Neutrophil (primary cell): ENCODE results near the gene CCL13.
"Not testable (repeated sequence)": the region's sequence is repeated elsewhere in the genome, so short reads cannot be mapped to it uniquely, and the experiment has no call there.

ENCODE experiments used
- H3K27ac ChIP-seq: fragments of 200-600 bp; sonication (generic); 2 replicates; pipeline ENCODE4 v1.5.1; 2016; ENCODE audit warnings: mild to moderate bottlenecking, moderate library complexity
- H3K27me3 ChIP-seq: fragments of 200-600 bp; sonication (generic); 2 replicates; pipeline ENCODE4 v1.6.0; 2016; ENCODE audit warnings: mild to moderate bottlenecking
- H3K36me3 ChIP-seq: fragments of 200-600 bp; sonication (generic); 2 replicates; pipeline ENCODE4 v1.5.1; 2017
- H3K4me1 ChIP-seq, 2 experiments: fragments of 200-600 bp in 1 of 2; sonication (generic) in 1 of 2; 1 replicate in 1 of 2; 2 replicates in 1 of 2; pipeline versions ENCODE4 v1.5.1 to v1.6.1; 2013 to 2016; ENCODE audit warnings: low read depth in 1 of 2, low read length in 1 of 2, mild to moderate bottlenecking in 1 of 2, moderate library complexity in 1 of 2; ENCODE audit not compliant: control insufficient read depth in 1 of 2, insufficient read depth in 1 of 2
- H3K4me3 ChIP-seq, 2 experiments: fragments of 200-600 bp in 1 of 2; sonication (generic) in 1 of 2; 1 replicate in 1 of 2; 2 replicates in 1 of 2; pipeline ENCODE4 v1.5.1; 2013 to 2016; ENCODE audit warnings: low read depth in 1 of 2, low read length in 1 of 2, mild to moderate bottlenecking in 1 of 2, moderate library complexity in 1 of 2
- H3K9me3 ChIP-seq: fragments of 200-600 bp; sonication (generic); 2 replicates; pipeline ENCODE4 v1.5.1; 2016
- TF ChIP-seq, protein P1 (sequence below): fragments of 200-600 bp; sonication (generic); IDR thresholded peaks from 2 replicates; pipeline ENCODE4 v1.5.1; 2016; ENCODE audit warnings: antibody characterized with exemption

CCL13 gene

DNA sequence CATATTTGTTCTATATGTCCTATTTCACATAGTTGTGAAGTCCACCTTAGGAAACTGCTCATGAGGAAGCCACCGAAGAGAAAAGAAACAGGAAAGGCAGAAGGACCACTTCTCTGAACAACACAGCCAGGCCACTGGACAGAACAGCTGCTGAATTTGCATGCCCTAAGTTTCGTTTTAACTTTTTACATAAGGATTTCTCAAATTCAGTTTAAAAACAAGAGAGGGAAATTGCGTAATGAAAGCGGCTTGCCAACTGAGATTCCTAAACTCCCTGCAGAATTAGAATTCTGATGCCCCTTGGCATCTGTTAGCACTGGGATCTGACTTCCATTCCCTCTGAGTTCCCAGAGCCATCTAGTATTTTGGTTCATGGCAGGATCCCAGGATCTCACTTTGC is 42.0 kb upstream of the CCL13 start:
- peak overlapping the region; percentile 34 for H3K27ac ChIP-seq
- H3K4me3 ChIP-seq = no peak overlapping the region
- no peaks in the 10 kb centered on the region for H3K27me3 ChIP-seq
- peaks cover 10 to 16% of the 10 kb centered on the region in 2 experiments for H3K4me1 ChIP-seq
- TF ChIP-seq, protein P1, sequence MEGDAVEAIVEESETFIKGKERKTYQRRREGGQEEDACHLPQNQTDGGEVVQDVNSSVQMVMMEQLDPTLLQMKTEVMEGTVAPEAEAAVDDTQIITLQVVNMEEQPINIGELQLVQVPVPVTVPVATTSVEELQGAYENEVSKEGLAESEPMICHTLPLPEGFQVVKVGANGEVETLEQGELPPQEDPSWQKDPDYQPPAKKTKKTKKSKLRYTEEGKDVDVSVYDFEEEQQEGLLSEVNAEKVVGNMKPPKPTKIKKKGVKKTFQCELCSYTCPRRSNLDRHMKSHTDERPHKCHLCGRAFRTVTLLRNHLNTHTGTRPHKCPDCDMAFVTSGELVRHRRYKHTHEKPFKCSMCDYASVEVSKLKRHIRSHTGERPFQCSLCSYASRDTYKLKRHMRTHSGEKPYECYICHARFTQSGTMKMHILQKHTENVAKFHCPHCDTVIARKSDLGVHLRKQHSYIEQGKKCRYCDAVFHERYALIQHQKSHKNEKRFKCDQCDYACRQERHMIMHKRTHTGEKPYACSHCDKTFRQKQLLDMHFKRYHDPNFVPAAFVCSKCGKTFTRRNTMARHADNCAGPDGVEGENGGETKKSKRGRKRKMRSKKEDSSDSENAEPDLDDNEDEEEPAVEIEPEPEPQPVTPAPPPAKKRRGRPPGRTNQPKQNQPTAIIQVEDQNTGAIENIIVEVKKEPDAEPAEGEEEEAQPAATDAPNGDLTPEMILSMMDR = no peak
- no peaks in the 10 kb centered on the region for H3K9me3 ChIP-seq
- no peaks in the 10 kb centered on the region for H3K36me3 ChIP-seq

GRCh38 chr17:34318474-34318873 is 37.8 kb upstream of the CCL13 start:
- TF ChIP-seq, protein P1 = no peak
- Histone ChIP-seq H3K4me3 (no peak overlapping the region), H3K4me1 (peaks cover 10 to 16% of the 10 kb centered on the region in 2 experiments), H3K27me3 (no peaks in the 10 kb centered on the region), H3K36me3 (no peaks in the 10 kb centered on the region), H3K27ac (no peak overlapping the region), H3K9me3 (no peaks in the 10 kb centered on the region)

DNA sequence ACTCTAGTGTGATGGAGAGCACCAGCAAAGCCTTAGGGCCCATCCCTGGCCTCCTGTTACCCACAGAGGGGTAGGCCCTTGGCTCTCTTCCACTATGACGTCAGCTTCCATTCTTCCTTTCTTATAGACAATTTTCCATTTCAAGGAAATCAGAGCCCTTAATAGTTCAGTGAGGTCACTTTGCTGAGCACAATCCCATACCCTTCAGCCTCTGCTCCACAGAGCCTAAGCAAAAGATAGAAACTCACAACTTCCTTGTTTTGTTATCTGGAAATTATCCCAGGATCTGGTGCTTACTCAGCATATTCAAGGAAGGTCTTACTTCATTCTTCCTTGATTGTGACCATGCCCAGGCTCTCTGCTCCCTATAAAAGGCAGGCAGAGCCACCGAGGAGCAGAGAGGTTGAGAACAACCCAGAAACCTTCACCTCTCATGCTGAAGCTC is 37.2 kb upstream of the CCL13 start, which contains the start of gene CCL8:
TSS of gene CCL8 (plus strand) at position 397 of the 445 bp plus-strand sequence. CDS start 67 bp downstream, outside the sequence.
- Histone ChIP-seq H3K4me1 (peaks cover 6 to 10% of the 10 kb centered on the region in 2 experiments), H3K4me3 (no peak within 1 kb of the TSS), H3K27me3 (no peaks in the 10 kb centered on the region), H3K27ac (no peak within 1 kb of the TSS), H3K9me3 (no peaks in the 10 kb centered on the region), H3K36me3 (no peaks in the 10 kb centered on the region)
- TF ChIP-seq, protein P1 = no peak

- no peaks in the 10 kb centered on the region for H3K36me3 ChIP-seq
- H3K4me3 ChIP-seq = no peak overlapping the region
- no peaks in the 10 kb centered on the region for H3K4me1 ChIP-seq
- H3K27ac ChIP-seq = no peak overlapping the region
- TF ChIP-seq, protein P1 = no peak
- H3K9me3 ChIP-seq = no peaks in the 10 kb centered on the region
- no peaks in the 10 kb centered on the region for H3K27me3 ChIP-seq
Measured at GRCh38 chr17:34321964-34322363, 34.3 kb upstream of the CCL13 start.

GRCh38 chr17:34327580-34327979 is 28.7 kb upstream of the CCL13 start:
- not testable (repeated sequence) for H3K9me3 ChIP-seq, H3K4me3 ChIP-seq, H3K27me3 ChIP-seq, H3K27ac ChIP-seq, H3K36me3 ChIP-seq, H3K4me1 ChIP-seq

GRCh38 chr17:34337701-34338100 is 18.6 kb upstream of the CCL13 start:
- Histone ChIP-seq H3K27ac (no peak overlapping the region), H3K4me3 (no peak overlapping the region), H3K36me3 (no peaks in the 10 kb centered on the region), H3K27me3 (no peaks in the 10 kb centered on the region), H3K9me3 (no peaks in the 10 kb centered on the region), H3K4me1 (no peaks in the 10 kb centered on the region)
- TF ChIP-seq, protein P1 = no peak
